Measurements from ENCODE around the gene LTBP1. TPM values are rescaled to one million over a fixed set of nuclear protein-coding genes. Genes with fewer than 3 reads are reported as not detected.
"Not testable (repeated sequence)": the region's sequence is repeated elsewhere in the genome, so short reads cannot be mapped to it uniquely, and the experiment has no call there.

LTBP1 gene
- total and polyA plus RNA-seq, 4 donors: 5.8 to 57.6 (median 10.2) TPM

GRCh38 chr2:33056170-33056569 is 109.4 kb downstream of the LTBP1 start:
- H3K36me3 ChIP-seq (ENCODE audit: control insufficient read depth in 4 of 4, insufficient read depth in 3 of 4, low read depth in 1 of 4, low read length in 3 of 4): no peaks in the 10 kb centered on the region
- TF ChIP-seq, protein P1, sequence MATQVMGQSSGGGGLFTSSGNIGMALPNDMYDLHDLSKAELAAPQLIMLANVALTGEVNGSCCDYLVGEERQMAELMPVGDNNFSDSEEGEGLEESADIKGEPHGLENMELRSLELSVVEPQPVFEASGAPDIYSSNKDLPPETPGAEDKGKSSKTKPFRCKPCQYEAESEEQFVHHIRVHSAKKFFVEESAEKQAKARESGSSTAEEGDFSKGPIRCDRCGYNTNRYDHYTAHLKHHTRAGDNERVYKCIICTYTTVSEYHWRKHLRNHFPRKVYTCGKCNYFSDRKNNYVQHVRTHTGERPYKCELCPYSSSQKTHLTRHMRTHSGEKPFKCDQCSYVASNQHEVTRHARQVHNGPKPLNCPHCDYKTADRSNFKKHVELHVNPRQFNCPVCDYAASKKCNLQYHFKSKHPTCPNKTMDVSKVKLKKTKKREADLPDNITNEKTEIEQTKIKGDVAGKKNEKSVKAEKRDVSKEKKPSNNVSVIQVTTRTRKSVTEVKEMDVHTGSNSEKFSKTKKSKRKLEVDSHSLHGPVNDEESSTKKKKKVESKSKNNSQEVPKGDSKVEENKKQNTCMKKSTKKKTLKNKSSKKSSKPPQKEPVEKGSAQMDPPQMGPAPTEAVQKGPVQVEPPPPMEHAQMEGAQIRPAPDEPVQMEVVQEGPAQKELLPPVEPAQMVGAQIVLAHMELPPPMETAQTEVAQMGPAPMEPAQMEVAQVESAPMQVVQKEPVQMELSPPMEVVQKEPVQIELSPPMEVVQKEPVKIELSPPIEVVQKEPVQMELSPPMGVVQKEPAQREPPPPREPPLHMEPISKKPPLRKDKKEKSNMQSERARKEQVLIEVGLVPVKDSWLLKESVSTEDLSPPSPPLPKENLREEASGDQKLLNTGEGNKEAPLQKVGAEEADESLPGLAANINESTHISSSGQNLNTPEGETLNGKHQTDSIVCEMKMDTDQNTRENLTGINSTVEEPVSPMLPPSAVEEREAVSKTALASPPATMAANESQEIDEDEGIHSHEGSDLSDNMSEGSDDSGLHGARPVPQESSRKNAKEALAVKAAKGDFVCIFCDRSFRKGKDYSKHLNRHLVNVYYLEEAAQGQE (IDR thresholded peaks at IDR 0.05): no peak
- TF ChIP-seq FOXA2 (IDR thresholded peaks at IDR 0.05) (no peak), NR2F2 (IDR thresholded peaks at IDR 0.05) (no peak), EGR1 (IDR thresholded peaks at IDR 0.05; ENCODE audit: low read depth in 2 of 2) (no peak), JUND (IDR thresholded peaks at IDR 0.05) (no peak), SP1 (IDR thresholded peaks at IDR 0.05) (no peak), RAD21 (IDR thresholded peaks at IDR 0.05) (no peak)
- H3K27me3 ChIP-seq (ENCODE audit: control insufficient read depth in 4 of 4, insufficient read depth in 4 of 4, low read length in 3 of 4): no peaks in the 10 kb centered on the region
- H3K9me3 ChIP-seq (ENCODE audit: control insufficient read depth in 4 of 4, low read length in 3 of 4): no peaks in the 10 kb centered on the region
- 96% methylated on average over 12 of the region's 12 CpGs for WGBS
- H3K4me1 ChIP-seq (ENCODE audit: control insufficient read depth in 4 of 4, insufficient read depth in 4 of 4, low read length in 3 of 4): peaks cover 0 to 7% (median 6%) of the 10 kb centered on the region in 4 donors
- H3K9ac ChIP-seq (ENCODE audit: low read depth in 1 of 2, low read length in 2 of 2): no peak overlapping the region
- H3K27ac ChIP-seq (ENCODE audit: low read depth in 1 of 2, low read length in 2 of 2): no peak overlapping the region
- DNase-seq (ENCODE audit: low spot score): no peak
- no peak overlapping the region for H3K4me3 ChIP-seq (ENCODE audit: low read depth in 1 of 3, low read length in 3 of 3)

DNA sequence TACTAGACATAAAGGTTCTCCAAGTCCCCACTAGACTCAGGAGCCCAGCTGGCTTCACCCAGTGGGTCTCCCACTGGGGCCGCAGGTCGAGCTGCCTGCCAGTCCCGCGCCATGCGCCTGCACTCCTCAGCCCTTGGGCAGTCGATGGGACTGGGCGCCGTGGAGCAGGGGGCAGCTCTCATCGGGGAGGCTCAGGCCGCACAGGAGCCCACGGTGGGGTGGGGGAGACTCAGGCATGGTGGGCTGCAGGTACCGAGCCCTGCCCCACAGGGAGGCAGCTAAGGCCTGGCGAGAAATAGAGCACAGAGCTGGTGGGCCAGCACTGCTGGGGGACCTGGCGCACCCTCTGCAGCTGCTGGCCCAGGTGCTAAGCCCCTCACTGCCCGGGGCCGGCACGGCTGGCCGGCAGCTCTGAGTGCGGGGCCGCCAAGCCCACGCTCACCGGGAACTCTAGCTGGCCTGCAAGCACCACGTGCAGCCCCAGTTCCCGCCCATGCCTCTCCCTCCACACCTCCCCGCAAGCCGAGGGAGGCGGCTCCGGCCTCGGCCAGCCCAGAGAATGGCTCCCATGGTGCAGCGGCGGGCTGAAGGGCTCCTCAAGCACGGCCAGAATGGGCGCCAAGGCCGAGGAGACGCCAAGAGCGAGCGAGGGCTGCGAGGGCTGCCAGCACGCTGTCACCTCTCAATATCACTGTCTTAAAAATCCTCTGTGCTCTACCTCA is 110.7 kb downstream of the LTBP1 start:
- WGBS: 90% methylated on average over 39 of the region's 39 CpGs
- H3K4me3 ChIP-seq (ENCODE audit: low read depth in 1 of 3, low read length in 3 of 3); DNase-seq (ENCODE audit: low spot score); H3K4me1 ChIP-seq (ENCODE audit: control insufficient read depth in 4 of 4, insufficient read depth in 4 of 4, low read length in 3 of 4); H3K9me3 ChIP-seq (ENCODE audit: control insufficient read depth in 4 of 4, low read length in 3 of 4); H3K27ac ChIP-seq (ENCODE audit: low read depth in 1 of 2, low read length in 2 of 2); H3K36me3 ChIP-seq (ENCODE audit: control insufficient read depth in 4 of 4, insufficient read depth in 3 of 4, low read depth in 1 of 4, low read length in 3 of 4); H3K9ac ChIP-seq (ENCODE audit: low read depth in 1 of 2, low read length in 2 of 2); H3K27me3 ChIP-seq (ENCODE audit: control insufficient read depth in 4 of 4, insufficient read depth in 4 of 4, low read length in 3 of 4): not testable (repeated sequence)

DNA sequence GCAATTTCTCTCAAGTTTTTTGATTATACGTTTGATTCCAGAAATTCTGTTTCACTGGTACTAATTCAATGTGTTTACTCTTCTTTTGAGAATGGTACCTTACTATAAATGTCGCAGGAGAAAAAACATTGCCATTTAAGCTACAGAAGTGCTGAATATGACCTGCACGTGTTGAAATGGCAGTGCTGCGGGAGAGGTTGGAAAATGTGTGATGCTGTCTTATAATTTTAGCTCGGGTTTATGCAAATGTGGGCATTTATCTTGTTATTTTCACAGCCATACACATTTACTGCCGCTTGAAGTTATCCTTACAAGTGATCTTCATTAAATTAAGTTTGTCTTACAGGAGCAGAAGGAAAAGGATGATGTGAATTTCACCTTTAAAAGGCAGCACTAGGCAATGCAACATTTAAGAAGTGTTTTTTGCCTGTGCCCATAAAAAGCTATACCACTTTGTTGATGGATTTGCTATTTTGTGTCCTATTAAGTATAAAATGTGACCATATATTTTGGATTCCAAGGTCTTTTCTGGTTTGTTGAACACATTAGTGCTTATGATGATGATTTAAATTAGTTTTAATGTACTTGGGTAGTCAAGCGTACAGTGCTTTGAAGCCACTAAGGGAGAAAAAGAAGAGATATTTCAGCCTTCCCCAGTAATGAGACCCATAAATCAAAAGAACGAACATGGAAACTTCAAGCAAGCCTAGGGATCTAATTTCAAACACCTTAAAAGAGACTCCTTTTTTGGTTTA is 112.1 kb downstream of the LTBP1 start:
- H3K4me1 ChIP-seq (ENCODE audit: control insufficient read depth in 4 of 4, insufficient read depth in 4 of 4, low read length in 3 of 4): no peaks in the 10 kb centered on the region
- H3K9ac ChIP-seq (ENCODE audit: low read depth in 1 of 2, low read length in 2 of 2): no peak overlapping the region
- no peaks in the 10 kb centered on the region for H3K36me3 ChIP-seq (ENCODE audit: control insufficient read depth in 4 of 4, insufficient read depth in 3 of 4, low read depth in 1 of 4, low read length in 3 of 4)
- WGBS: 95% methylated on average over 8 of the region's 8 CpGs
- no peak overlapping the region for H3K4me3 ChIP-seq (ENCODE audit: low read depth in 1 of 3, low read length in 3 of 3)
- H3K27ac ChIP-seq (ENCODE audit: low read depth in 1 of 2, low read length in 2 of 2): no peak overlapping the region
- no peaks in the 10 kb centered on the region for H3K9me3 ChIP-seq (ENCODE audit: control insufficient read depth in 4 of 4, low read length in 3 of 4)
- no peak for DNase-seq (ENCODE audit: low spot score)
- H3K27me3 ChIP-seq (ENCODE audit: control insufficient read depth in 4 of 4, insufficient read depth in 4 of 4, low read length in 3 of 4): no peaks in the 10 kb centered on the region
- TF ChIP-seq GABPA (IDR thresholded peaks at IDR 0.05 in 1 of 2, conservative IDR thresholded peaks at IDR 0.05 in 1 of 2) (no peak), FOXA1 (IDR thresholded peaks at IDR 0.05) (no peak), TAF1 (conservative IDR thresholded peaks at IDR 0.05) (no peak), HNF4A (conservative IDR thresholded peaks at IDR 0.05) (no peak), EGR1 (IDR thresholded peaks at IDR 0.05; ENCODE audit: low read depth in 2 of 2) (no peak), FOXA2 (IDR thresholded peaks at IDR 0.05) (no peak), YY1 (IDR thresholded peaks at IDR 0.05) (no peak), NR2F2 (IDR thresholded peaks at IDR 0.05) (no peak)
- TF ChIP-seq, protein P1 (IDR thresholded peaks at IDR 0.05): no peak
- TF ChIP-seq, protein P2, sequence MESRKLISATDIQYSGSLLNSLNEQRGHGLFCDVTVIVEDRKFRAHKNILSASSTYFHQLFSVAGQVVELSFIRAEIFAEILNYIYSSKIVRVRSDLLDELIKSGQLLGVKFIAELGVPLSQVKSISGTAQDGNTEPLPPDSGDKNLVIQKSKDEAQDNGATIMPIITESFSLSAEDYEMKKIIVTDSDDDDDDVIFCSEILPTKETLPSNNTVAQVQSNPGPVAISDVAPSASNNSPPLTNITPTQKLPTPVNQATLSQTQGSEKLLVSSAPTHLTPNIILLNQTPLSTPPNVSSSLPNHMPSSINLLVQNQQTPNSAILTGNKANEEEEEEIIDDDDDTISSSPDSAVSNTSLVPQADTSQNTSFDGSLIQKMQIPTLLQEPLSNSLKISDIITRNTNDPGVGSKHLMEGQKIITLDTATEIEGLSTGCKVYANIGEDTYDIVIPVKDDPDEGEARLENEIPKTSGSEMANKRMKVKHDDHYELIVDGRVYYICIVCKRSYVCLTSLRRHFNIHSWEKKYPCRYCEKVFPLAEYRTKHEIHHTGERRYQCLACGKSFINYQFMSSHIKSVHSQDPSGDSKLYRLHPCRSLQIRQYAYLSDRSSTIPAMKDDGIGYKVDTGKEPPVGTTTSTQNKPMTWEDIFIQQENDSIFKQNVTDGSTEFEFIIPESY (IDR thresholded peaks at IDR 0.05): no peak
- TF ChIP-seq, protein P3, sequence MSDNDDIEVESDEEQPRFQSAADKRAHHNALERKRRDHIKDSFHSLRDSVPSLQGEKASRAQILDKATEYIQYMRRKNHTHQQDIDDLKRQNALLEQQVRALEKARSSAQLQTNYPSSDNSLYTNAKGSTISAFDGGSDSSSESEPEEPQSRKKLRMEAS (IDR thresholded peaks at IDR 0.05): no peak

Data from liver (tissue), 9 donors.